GM12878 (cell line): ENCODE data around the gene LSM14B. TPM values are rescaled to one million over a fixed set of nuclear protein-coding genes. Genes with fewer than 3 reads are reported as not detected.

Experiments
- ATAC-seq: fragments of 200-7000 bp; cut with Tn5 transposase; 3 replicates; pipeline ENCODE4 v1.9.1; 2020; ENCODE audit warnings: mild to moderate bottlenecking, moderate library complexity
- BruUV-seq: library from RNA; stranded (reverse); fragments of 400-500 nt; replicated peaks from 2 replicates; lab custom pipeline; 2021; lab: Mats Ljungman, UMichigan
- CTCF ChIA-PET: fragments of 300-600 bp; sonication (Branson Sonifier 250); formaldehyde crosslinking; extraction: SDS; loops from one replicate; lab custom pipeline; 2021; ENCODE audit warnings: inconsistent platforms; lab: Yijun Ruan, JAX
- POLR2A ChIA-PET: fragments of 350-600 bp; formaldehyde crosslinking; extraction: SDS; loops from one replicate; lab custom pipeline; 2021; ENCODE audit warnings: inconsistent platforms; lab: Charles Lee
- RAD21 ChIA-PET: fragments of 300-600 bp; sonication (Branson Sonifier 250); formaldehyde crosslinking; loops from one replicate; lab custom pipeline; 2023; ENCODE audit warnings: antibody characterized with exemption; ENCODE audit not compliant: unreplicated experiment; lab: Charles Lee
- SMC1A ChIA-PET: fragments of 300-600 bp; sonication (Branson Sonifier 250); formaldehyde crosslinking; loops from one replicate; lab custom pipeline; 2023; ENCODE audit not compliant: unreplicated experiment, uncharacterized antibody; lab: Charles Lee
- DNase-seq: peaks from one replicate; pipeline ENCODE4 v3.0.0-alpha.2; 2011; ENCODE audit warnings: low read depth, low spot score
- FAIRE-seq: peaks from 3 replicates; lab custom pipeline; 2011; peaks lifted over from hg19 to GRCh38; lab: Jason Lieb, UNC
- H2AFZ ChIP-seq: 2 replicates; pipeline ENCODE4 v1.6.0; 2011; ENCODE audit warnings: low read depth, low read length, control low read depth; ENCODE audit not compliant: control insufficient read depth
- H3K27ac ChIP-seq: 2 replicates; pipeline ENCODE4 v1.5.1; 2011; ENCODE audit warnings: control low read depth; ENCODE audit not compliant: control insufficient read depth, insufficient read depth
- H3K27me3 ChIP-seq, 2 experiments: replicated peaks in 1 of 2; 2 replicates each; pipeline versions ENCODE4 v1.6.0 to v1.6.1; 2011; ENCODE audit warnings: low read length in 1 of 2; ENCODE audit not compliant: control insufficient read depth in 2 of 2, insufficient read depth in 2 of 2
- H3K36me3 ChIP-seq, 2 experiments: 2 replicates each; pipeline ENCODE4 v1.5.1; 2011; ENCODE audit warnings: low read length in 1 of 2; ENCODE audit not compliant: control insufficient read depth in 2 of 2, insufficient read depth in 2 of 2
- H3K4me1 ChIP-seq: 2 replicates; pipeline ENCODE4 v1.6.1; 2011; ENCODE audit warnings: mild to moderate bottlenecking, low read length, moderate library complexity, mixed read lengths; ENCODE audit not compliant: control insufficient read depth, insufficient read depth
- H3K4me2 ChIP-seq: 2 replicates; pipeline ENCODE4 v1.6.0; 2011; ENCODE audit warnings: control low read depth; ENCODE audit not compliant: control insufficient read depth, insufficient read depth
- H3K4me3 ChIP-seq: fragments of 200-600 bp; sonication (generic); 2 replicates; pipeline ENCODE4 v1.5.1; 2016
- H3K79me2 ChIP-seq: 2 replicates; pipeline ENCODE4 v1.6.0; 2011; ENCODE audit warnings: low read length; ENCODE audit not compliant: control insufficient read depth, insufficient read depth
- H3K9ac ChIP-seq: 2 replicates; pipeline ENCODE4 v1.8.0; 2011; ENCODE audit warnings: low read length, control low read depth, mixed read lengths; ENCODE audit not compliant: control insufficient read depth, insufficient read depth
- H3K9me3 ChIP-seq: replicated peaks from 3 replicates; pipeline ENCODE4 v1.5.1; 2011; ENCODE audit warnings: mild to moderate bottlenecking, low read length; ENCODE audit not compliant: control insufficient read depth, insufficient read depth
- H4K20me1 ChIP-seq: 2 replicates; pipeline ENCODE4 v1.6.0; 2011; ENCODE audit not compliant: control insufficient read depth, insufficient read depth
- ASH2L ChIP-seq: fragments of 300-600, 200-600 bp; sonication (generic); IDR thresholded peaks from 2 replicates; pipeline ENCODE4 v1.6.1; 2017; ENCODE audit warnings: low read depth, mild to moderate bottlenecking, borderline replicate concordance
- HCFC1 ChIP-seq: fragments of 150-350 bp; IDR thresholded peaks from 2 replicates; pipeline ENCODE4 v1.6.1; 2014; ENCODE audit warnings: low read length
- MLLT1 ChIP-seq: fragments of 450-650 bp; IDR thresholded peaks from 2 replicates; pipeline ENCODE4 v1.6.1; 2016; ENCODE audit warnings: mild to moderate bottlenecking
- SIN3A ChIP-seq: IDR thresholded peaks from 2 replicates; pipeline ENCODE4 v1.6.1; 2012; ENCODE audit warnings: low read depth, low read length, improper control_type of control experiment
- WGBS: methylation state at CpG from one replicate; pipeline ENCODE4 v1.1.6; 2016; ENCODE audit warnings: low lambda C conversion rate; ENCODE audit not compliant: insufficient replicate concordance, insufficient coverage; ENCODE audit errors: missing lambda C conversion rate; 5-methylcytosine and 5-hydroxymethylcytosine counted together
- in situ Hi-C: fragments of 300-500 bp; cut with MboI; formaldehyde crosslinking; loops from 9 replicates; pipeline ENCODE4 v1.14.3; 2018; ENCODE audit warnings: mixed read lengths
- intact Hi-C: fragments of 100-400 bp; cut with micrococcal nuclease; formaldehyde crosslinking; loops from one replicate; pipeline ENCODE4 v1.14.2; 2022; ENCODE audit not compliant: unreplicated experiment
- polyA plus RNA-seq, 11 experiments: library from polyadenylated mRNA; depleted of rRNA in 4 of 11; unstranded in 6 of 11; stranded (reverse) in 5 of 11; fragments of >200 nt; fragmentation: Nextera tagmentation in 4 of 11; fragmentation: Illumina TruSeq in 1 of 11; extraction: Ambion mirVana in 4 of 11; extraction: Trizol in 1 of 11; gene quantifications; 1 replicate in 1 of 11; 2 replicates in 10 of 11; pipeline versions ENCODE4 v1.2.1 to v1.2.3, GENCODE V29; 2011 to 2016; ENCODE audit warnings: inconsistent platforms in 2 of 11, missing spikeins in 2 of 11, low read depth in 1 of 11
- total RNA-seq, 4 experiments: library from RNA; depleted of rRNA in 3 of 4; stranded (reverse); fragments of >200 nt in 3 of 4; fragmentation: Illumina TruSeq in 1 of 4; extraction: Trizol in 1 of 4; gene quantifications; 2 replicates each; pipeline versions ENCODE4 v1.2.1 to v1.2.3, GENCODE V29; 2013 to 2021

Gene LSM14B
- total and polyA plus RNA-seq, 10 of the 15 experiments (the other 5 are each of a cell fraction or from before 2014, with no cell fraction given) = 0.56 to 34.3 (median 15.6) TPM

GRCh38 chr20:62163485-62163865 lies 41.2 kb downstream of the LSM14B start (continued):
- TF ChIP-seq MLLT1 = no peak

GRCh38 chr20:62163986-62164762 lies 41.9 kb downstream of the LSM14B start:
- RAD21 ChIA-PET = no interaction called here
- Histone ChIP-seq H3K9me3 (no peaks in the 10 kb centered on the region), H3K9ac (no peak overlapping the region), H3K4me3 (no peak overlapping the region), H3K27ac (no peak overlapping the region), H3K27me3 (no peaks in the 10 kb centered on the region), H4K20me1 (no peaks in the 10 kb centered on the region), H3K4me2 (no peak overlapping the region), H3K79me2 (no peaks in the 10 kb centered on the region), H2AFZ (no peak overlapping the region), H3K4me1 (peaks cover 7% of the 10 kb centered on the region), H3K36me3 (peaks cover 10 to 42% of the 10 kb centered on the region in 2 experiments; a peak in 3 of 4 replicates)
- 98% methylated on average over 29 of the region's 29 CpGs for WGBS
- in situ Hi-C loops (no loop called here), intact Hi-C loops (no loop called here)
- DNase-seq (no peak), ATAC-seq (no peak), FAIRE-seq (no peak)
- CTCF ChIA-PET = no interaction called here
- BruUV-seq = no TSS peak
- SMC1A ChIA-PET = interaction anchor here (0.6 kb wide), 1 partner anchor 25 kb away, joined by 3 read pairs; no protein-coding TSS in a partner anchor
- POLR2A ChIA-PET = no interaction called here
- TF ChIP-seq HCFC1 (no peak), SIN3A (no peak), ASH2L (no peak)
